ENCODE results near the gene TMEM41A.

DNA sequence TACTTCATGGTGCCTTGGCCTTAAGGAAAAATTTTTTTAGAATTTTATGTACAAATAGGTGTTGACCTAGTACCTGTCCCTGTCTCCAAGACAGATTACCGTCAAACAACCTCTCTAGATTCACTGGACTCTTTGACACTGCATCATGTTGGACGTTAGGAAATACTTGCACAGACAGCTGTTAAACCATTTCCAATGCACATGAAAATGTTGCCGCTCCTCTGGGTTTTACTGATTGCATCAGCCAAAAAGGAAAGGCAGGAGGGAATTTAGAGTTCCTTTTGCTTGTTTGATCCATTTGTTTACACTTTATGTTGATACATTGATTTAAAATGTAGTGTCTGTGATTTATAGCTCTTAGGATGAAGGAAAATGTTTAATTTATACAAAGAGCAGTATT lies 14.5 kb downstream of the TMEM41A start:
- TF ChIP-seq, protein P1, sequence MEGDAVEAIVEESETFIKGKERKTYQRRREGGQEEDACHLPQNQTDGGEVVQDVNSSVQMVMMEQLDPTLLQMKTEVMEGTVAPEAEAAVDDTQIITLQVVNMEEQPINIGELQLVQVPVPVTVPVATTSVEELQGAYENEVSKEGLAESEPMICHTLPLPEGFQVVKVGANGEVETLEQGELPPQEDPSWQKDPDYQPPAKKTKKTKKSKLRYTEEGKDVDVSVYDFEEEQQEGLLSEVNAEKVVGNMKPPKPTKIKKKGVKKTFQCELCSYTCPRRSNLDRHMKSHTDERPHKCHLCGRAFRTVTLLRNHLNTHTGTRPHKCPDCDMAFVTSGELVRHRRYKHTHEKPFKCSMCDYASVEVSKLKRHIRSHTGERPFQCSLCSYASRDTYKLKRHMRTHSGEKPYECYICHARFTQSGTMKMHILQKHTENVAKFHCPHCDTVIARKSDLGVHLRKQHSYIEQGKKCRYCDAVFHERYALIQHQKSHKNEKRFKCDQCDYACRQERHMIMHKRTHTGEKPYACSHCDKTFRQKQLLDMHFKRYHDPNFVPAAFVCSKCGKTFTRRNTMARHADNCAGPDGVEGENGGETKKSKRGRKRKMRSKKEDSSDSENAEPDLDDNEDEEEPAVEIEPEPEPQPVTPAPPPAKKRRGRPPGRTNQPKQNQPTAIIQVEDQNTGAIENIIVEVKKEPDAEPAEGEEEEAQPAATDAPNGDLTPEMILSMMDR (IDR thresholded peaks at IDR 0.05; ENCODE audit: borderline replicate concordance, extremely low read depth, low read length, poor library complexity, severe bottlenecking), result no peak
- no peak for TF ChIP-seq EZH2 (IDR thresholded peaks at IDR 0.05; ENCODE audit: borderline replicate concordance, low read depth, low read length, severe bottlenecking)
